Nephron (organoid): ENCODE results near the gene KCNE4.
"Not testable (repeated sequence)": the region's sequence is repeated elsewhere in the genome, so short reads cannot be mapped to it uniquely, and the experiment has no call there.

Experiments
- H3K27ac Mint-ChIP-seq, 3 experiments: 2 replicates each; pipeline ENCODE4 v1.8.0; 2020; ENCODE audit warnings: mixed read lengths in 3 of 3, mild to moderate bottlenecking in 2 of 3, moderate library complexity in 1 of 3
- H3K27me3 Mint-ChIP-seq: 2 replicates; pipeline ENCODE4 v1.8.0; 2021; ENCODE audit warnings: low read depth, mild to moderate bottlenecking, moderate library complexity, mixed read lengths
- H3K36me3 Mint-ChIP-seq: 2 replicates; pipeline ENCODE4 v1.8.0; 2020; ENCODE audit warnings: low read depth, mixed read lengths
- H3K4me1 Mint-ChIP-seq: 2 replicates; pipeline ENCODE4 v1.8.0; 2020; ENCODE audit warnings: mixed read lengths
- H3K4me3 Mint-ChIP-seq, 3 experiments: 2 replicates each; pipeline ENCODE4 v1.8.0; 2020; ENCODE audit warnings: mild to moderate bottlenecking in 3 of 3, mixed read lengths in 3 of 3, moderate library complexity in 2 of 3
- H3K9me3 Mint-ChIP-seq: 2 replicates; pipeline ENCODE4 v1.8.0; 2020; ENCODE audit warnings: mixed read lengths
- TF ChIP-seq, protein P1 (sequence below), 3 experiments: fragments of 200-600 bp; sonication (generic); IDR thresholded peaks; one replicate each; pipeline ENCODE4 v1.5.0; 2021; ENCODE audit warnings: antibody characterized with exemption in 3 of 3; ENCODE audit not compliant: unreplicated experiment in 3 of 3

KCNE4 gene

DNA sequence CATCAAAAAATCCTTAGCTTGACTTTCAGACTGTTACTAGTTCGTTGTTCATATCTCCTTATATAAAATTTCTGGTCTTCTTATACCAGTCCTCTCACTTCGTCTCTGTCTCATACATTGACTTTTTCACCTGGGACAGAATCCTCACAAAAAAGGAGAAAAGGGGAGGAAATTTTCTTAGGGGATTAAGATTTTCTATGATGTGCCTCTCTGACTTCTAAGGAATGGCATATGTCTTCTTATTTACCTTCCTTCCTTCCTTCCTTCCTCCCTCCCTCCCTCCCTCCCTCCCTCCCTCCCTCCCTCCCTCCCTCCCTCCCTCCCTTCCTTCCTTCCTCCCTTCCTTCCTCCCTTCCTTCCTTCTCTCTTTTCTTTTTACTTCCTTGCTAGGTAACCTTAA is 27.9 kb downstream of the KCNE4 start:
- Mint-ChIP-seq H3K4me3 (no peak overlapping the region), H3K4me1 (peaks cover 11% of the 10 kb centered on the region), H3K27me3 (no peaks in the 10 kb centered on the region), H3K27ac (no peak overlapping the region), H3K36me3 (peaks cover 9% of the 10 kb centered on the region), H3K9me3 (peaks cover 3% of the 10 kb centered on the region)
- TF ChIP-seq, protein P1, sequence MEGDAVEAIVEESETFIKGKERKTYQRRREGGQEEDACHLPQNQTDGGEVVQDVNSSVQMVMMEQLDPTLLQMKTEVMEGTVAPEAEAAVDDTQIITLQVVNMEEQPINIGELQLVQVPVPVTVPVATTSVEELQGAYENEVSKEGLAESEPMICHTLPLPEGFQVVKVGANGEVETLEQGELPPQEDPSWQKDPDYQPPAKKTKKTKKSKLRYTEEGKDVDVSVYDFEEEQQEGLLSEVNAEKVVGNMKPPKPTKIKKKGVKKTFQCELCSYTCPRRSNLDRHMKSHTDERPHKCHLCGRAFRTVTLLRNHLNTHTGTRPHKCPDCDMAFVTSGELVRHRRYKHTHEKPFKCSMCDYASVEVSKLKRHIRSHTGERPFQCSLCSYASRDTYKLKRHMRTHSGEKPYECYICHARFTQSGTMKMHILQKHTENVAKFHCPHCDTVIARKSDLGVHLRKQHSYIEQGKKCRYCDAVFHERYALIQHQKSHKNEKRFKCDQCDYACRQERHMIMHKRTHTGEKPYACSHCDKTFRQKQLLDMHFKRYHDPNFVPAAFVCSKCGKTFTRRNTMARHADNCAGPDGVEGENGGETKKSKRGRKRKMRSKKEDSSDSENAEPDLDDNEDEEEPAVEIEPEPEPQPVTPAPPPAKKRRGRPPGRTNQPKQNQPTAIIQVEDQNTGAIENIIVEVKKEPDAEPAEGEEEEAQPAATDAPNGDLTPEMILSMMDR (IDR thresholded peaks at IDR 0.05; ENCODE audit: unreplicated experiment in 3 of 3), result no peak

DNA sequence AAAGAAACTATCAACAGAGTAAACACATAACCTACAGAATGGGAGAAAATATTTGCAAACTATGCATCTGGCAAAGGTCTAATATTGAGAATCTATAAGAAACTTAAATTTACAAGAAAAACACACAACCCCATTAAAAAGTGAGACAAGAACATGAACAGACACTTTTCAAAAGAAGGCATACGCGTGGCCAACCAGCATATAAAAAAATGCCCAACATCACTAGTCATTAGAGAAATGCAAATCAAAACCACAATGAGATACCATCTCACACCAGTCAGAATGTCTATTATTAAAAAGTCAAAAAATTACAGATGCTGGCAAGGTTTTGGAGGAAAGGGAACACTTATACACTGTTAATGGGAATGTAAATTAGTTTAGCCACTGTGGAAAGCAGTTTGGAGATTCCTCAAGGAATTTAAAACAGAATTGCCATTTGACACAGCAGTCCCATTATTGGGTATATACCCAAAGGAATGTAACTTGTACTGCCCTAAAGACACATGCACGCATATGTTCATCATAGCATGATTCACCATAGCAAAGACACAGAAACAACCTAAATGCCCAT is 28.9 kb downstream of the KCNE4 start:
- not testable (repeated sequence) for H3K36me3 Mint-ChIP-seq, H3K4me3 Mint-ChIP-seq, H3K27ac Mint-ChIP-seq, H3K27me3 Mint-ChIP-seq, H3K9me3 Mint-ChIP-seq
- H3K4me1 Mint-ChIP-seq, result peaks cover 13% of the 10 kb centered on the region

DNA sequence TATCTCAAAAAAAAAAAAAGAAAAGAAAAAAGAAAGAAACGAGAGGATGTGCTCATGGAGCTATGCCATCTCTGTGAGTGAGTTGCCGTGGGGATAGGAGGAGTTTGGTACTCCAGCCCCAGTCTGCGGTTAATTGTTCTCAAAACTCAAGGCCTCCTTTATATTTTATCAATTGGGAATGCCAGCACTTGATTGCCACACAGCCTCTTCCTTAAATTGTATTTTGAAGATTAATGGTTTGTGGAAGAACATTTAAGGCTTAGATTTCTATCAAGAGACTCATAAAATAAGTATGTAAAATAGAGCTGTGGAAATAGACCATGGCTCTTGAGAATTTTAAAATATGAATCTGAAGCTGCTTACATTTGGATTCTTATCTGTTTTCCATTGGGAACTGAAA is 29.8 kb downstream of the KCNE4 start:
- Mint-ChIP-seq H3K27me3 (peaks cover 3% of the 10 kb centered on the region), H3K4me1 (peaks cover 20% of the 10 kb centered on the region), H3K9me3 (no peaks in the 10 kb centered on the region), H3K27ac (no peak overlapping the region), H3K4me3 (no peak overlapping the region), H3K36me3 (peaks cover 3% of the 10 kb centered on the region)
- TF ChIP-seq, protein P1 (IDR thresholded peaks at IDR 0.05; ENCODE audit: unreplicated experiment in 3 of 3), result no peak

DNA sequence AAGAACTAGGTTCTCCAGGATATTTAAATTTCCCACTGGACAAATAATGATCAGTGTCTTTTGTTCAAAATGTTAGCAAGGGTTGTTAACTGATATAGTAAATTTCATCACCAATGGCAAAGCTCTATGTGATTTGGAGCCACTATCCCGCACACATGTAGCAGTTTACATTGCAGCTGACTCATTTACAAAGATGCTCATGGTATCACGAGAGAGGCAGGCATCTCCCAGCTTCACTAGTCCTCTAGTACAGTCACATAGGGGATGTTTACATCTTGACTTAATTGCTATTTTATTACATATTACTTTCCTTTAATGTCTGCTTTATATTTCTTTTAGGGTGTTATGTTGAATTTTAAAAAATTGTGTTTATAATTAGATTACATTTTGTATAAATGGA is 30.7 kb downstream of the KCNE4 start:
- Mint-ChIP-seq H3K36me3 (no peaks in the 10 kb centered on the region), H3K27me3 (peaks cover 3% of the 10 kb centered on the region), H3K4me3 (no peak overlapping the region), H3K27ac (no peak overlapping the region), H3K4me1 (peaks cover 23% of the 10 kb centered on the region), H3K9me3 (no peaks in the 10 kb centered on the region)
- TF ChIP-seq, protein P1 (IDR thresholded peaks at IDR 0.05; ENCODE audit: unreplicated experiment in 3 of 3), result no peak

DNA sequence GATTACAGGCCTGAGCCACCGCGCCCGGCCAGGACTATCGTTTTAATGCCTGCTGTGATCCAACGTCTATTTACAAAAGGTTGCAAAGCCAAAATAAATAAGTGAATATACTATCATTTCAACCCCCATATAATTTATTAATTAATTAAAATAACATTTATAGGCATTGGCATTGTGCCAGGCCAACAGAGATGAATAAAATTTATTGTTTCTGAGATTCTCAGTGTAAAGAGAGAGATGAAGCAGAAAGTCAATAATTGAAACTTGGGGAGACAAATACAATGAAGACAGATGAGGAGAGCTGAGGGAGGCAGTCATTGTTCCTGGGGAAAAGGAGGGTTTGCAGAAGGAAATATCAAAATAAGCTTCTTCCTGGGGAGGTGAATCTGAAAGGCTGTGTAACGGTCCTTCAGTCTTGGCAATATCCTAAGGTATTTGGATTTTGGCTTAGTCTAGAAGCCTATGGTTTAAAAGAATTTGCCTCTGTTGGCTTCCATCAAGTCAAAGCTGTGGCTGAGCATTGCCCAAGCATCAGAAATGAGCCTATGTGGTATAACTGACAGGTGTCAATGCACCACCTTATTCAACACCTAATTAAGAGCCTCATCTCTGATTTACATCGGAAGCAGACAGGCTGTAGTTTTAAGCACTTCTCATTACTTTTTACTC is 31.5 kb downstream of the KCNE4 start:
- TF ChIP-seq, protein P1 (IDR thresholded peaks at IDR 0.05; ENCODE audit: unreplicated experiment in 3 of 3), result no peak

DNA sequence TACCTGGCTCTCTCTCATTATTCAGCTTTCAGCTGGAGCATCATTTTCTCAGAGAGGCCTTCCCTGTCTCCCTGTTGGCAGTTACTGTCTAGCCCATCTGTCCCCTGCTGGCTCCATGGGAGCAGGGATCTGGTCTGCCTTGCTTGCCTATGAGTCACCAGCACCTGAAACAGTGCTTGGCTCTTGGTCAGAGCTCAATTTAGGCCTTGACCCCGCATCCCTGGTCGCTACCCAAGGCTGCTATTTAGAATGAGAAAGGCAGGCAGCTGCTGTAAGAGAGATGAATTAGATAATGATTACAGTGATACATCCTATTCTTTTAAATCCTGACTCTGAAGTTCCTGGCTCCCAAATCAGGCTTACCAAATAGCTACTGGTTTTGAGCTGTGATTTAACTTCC is 32.9 kb downstream of the KCNE4 start:
- Mint-ChIP-seq H3K4me3 (peak overlapping the region in 1 of 3 experiments; percentile 21), H3K36me3 (no peaks in the 10 kb centered on the region), H3K27me3 (peaks cover 3% of the 10 kb centered on the region), H3K4me1 (peaks cover 23% of the 10 kb centered on the region), H3K9me3 (no peaks in the 10 kb centered on the region), H3K27ac (peak overlapping the region; percentile 28 to 53 (median 35))
- TF ChIP-seq, protein P1 (IDR thresholded peaks at IDR 0.05; ENCODE audit: unreplicated experiment in 3 of 3), result no peak

More for the DNA sequence above, 31.5 kb downstream of the KCNE4 start:
- Mint-ChIP-seq H3K36me3 (no peaks in the 10 kb centered on the region), H3K9me3 (no peaks in the 10 kb centered on the region), H3K4me3 (no peak overlapping the region), H3K27ac (peak overlapping the region in 2 of 3 experiments; percentile 5 to 30), H3K4me1 (peaks cover 23% of the 10 kb centered on the region), H3K27me3 (peaks cover 3% of the 10 kb centered on the region)
